H1 (cell line): ENCODE results near the gene TSHR. TPM values are rescaled to one million over a fixed set of nuclear protein-coding genes. Genes with fewer than 3 reads are reported as not detected.

Source experiments
- CHD7 ChIP-seq: fragments of 300-600 bp; sonication (generic); IDR thresholded peaks from 2 replicates; pipeline ENCODE4 v1.7.1; 2012; ENCODE audit warnings: low read length, moderate library complexity, mild to moderate bottlenecking, inconsistent platforms; ENCODE audit not compliant: insufficient replicate concordance
- SP4 ChIP-seq: IDR thresholded peaks from 2 replicates; pipeline ENCODE4 v1.6.1; 2012; ENCODE audit warnings: low read length, inconsistent platforms
- polyA plus RNA-seq, 7 experiments: library from polyadenylated mRNA; depleted of rRNA in 3 of 7; stranded (reverse) in 5 of 7; unstranded in 2 of 7; fragments of >200 nt in 5 of 7; fragments of 200-250 nt in 2 of 7; gene quantifications; 1 replicate in 5 of 7; 2 replicates in 1 of 7; 4 replicates in 1 of 7; pipeline versions ENCODE4 v1.2.1 to v1.2.3, GENCODE V29; 2011 to 2013; ENCODE audit warnings: missing spikeins in 2 of 7, mixed read lengths in 2 of 7
- total RNA-seq: library from RNA; stranded (reverse); fragmentation: NEBNext Ultra II Directional; extraction: Animal tissue kit (Norgen Biotek cat#: 25700); gene quantifications from 2 replicates; pipeline ENCODE4 v1.2.1, GENCODE V29; 2021

TSHR gene
- total and polyA plus RNA-seq, 2 of the 8 experiments (the other 6 are each of a cell fraction or from before 2014, with no cell fraction given) = 0.27 TPM; not detected in 1

- no peak for TF ChIP-seq CHD7
- TF ChIP-seq SP4 = no peak
These were observed 3.5 kb downstream of the TSHR start (continued) for GRCh38 chr14:80958939-80959338.
